Suppressor macrophage treated with lipopolysaccharide for 1 hour (primary cell): ENCODE results near the gene KRTAP9-6.
"Not testable (repeated sequence)": the region's sequence is repeated elsewhere in the genome, so short reads cannot be mapped to it uniquely, and the experiment has no call there.

Source experiments
- DNase-seq, 3 donors: peaks; one replicate each; pipeline ENCODE4 v3.0.0-alpha.2; 2020 to 2022

The KRTAP9-6 gene, protein sequence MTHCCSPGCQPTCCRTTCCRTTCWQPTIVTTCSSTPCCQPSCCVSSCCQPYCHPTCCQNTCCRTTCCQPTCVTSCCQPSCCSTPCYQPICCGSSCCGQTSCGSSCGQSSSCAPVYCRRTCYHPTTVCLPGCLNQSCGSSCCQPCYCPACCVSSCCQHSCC

DNA sequence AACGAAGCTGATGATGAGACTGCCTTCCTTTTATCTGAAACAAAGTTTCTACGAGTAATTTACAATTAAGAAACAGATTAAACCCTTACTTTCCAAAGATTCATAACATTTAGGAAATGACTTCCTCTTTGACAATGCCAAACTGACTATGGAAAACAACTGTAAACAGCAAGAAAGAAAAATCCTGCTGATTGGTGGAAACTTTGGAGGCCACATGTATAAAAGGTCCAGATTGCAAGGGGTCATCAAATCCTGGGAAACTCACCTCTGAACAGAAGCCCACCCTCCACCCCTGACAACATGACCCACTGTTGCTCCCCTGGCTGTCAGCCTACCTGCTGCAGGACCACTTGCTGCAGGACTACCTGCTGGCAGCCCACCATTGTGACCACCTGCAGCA is at the start of gene KRTAP9-6:
Gene KRTAP9-6 (plus strand): TSS at position 301 of the 400 bp plus-strand sequence. CDS start 0 bp downstream, at position 301.
- no peak for DNase-seq

DNA sequence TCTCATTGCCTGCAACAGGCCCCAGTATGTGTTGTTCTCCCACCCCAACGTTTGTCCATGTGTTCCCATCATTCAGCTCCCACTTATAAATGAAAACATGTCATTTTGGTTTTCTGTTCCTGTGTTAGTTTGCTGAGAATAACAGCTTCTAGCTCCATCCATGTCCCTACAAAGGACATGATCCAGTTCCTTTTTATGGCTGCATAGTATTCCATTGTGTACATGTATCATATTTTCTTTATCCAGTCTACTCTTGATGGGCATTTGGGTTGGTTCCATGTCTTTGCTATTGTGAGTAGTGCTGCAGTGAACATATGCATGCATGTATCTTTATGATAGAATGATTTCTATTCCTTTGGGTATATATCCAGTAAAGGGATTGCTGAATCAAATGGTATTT is 49.5 kb upstream of the KRTAP9-6 start:
- no peak for DNase-seq

DNA sequence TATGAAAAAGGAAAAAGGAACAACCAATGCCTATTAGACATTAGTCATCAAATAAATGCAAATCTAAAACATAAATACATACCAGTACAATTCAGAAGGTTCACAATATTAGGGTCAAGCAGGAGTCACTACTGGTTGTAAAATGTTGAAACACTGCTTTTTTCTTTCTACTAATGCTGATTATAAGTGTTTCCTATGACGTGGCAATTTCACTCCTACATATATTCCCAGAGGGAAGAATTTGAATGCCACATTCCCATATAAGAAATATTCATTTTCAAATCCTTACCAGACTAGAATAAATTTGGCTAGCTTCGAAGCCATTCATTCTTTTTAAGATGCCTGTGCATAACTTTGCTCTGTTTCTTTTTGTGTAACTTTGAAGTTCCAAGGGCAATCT is 41.4 kb upstream of the KRTAP9-6 start:
- no peak for DNase-seq

DNA sequence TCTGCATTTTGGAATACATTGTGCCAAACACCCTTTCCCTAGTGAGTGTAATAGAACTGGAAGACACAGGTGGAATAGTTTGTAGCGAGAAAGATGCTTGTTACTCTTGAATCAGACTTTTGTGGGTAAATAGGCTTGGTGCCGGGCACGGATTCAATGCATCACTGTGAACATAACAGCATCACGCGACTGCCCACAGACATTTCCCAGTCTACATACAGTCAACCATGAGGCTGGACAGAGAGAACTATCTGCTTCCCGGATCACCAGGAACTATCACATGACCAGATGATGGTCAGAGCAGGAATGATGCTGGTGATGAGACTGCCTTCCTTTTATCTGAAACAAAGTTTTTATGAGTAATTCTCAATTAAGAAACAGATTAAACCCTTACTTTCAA is 39.1 kb upstream of the KRTAP9-6 start:
- no peak for DNase-seq

DNA sequence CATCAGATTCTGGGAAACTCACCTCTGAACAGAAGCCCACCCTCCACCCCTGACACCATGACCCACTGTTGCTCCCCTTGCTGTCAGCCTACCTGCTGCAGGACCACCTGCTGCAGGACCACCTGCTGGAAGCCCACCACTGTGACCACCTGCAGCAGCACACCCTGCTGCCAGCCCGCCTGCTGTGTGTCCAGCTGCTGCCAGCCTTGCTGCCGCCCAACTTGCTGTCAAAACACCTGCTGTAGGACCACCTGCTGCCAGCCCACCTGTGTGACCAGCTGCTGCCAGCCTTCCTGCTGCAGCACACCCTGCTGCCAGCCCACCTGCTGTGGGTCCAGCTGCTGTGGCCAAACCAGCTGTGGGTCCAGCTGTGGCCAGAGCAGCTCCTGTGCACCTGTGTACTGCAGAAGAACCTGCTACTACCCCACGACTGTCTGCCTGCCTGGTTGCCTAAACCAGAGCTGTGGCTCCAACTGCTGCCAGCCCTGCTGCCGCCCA is 38.5 kb upstream of the KRTAP9-6 start, which contains the start of gene KRTAP9-2:
Gene KRTAP9-2 (plus strand): TSS at position 51 of the 498 bp plus-strand sequence. CDS start 7 bp downstream, at position 58.
- not testable (repeated sequence) for DNase-seq

DNA sequence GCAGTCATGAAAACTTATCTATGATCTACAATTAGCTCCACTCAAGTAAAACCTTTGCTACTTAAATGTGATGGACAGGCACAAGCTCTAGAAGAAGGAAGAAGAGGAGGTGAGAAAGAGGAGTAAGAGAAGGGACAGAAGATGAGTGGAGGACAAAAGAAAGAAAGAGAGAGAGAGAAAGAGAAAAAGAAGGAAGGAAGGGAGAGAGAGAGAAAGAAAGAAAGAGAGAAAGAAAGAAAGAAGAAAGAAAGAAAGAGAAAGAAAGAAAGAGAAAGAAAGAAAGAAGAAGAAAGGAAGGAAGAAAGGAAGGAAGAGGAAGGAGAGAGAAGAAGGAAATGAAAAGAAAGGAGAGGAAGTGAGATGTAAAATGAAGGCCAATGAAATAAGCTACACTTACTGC is 35.1 kb upstream of the KRTAP9-6 start:
- no peak for DNase-seq

DNA sequence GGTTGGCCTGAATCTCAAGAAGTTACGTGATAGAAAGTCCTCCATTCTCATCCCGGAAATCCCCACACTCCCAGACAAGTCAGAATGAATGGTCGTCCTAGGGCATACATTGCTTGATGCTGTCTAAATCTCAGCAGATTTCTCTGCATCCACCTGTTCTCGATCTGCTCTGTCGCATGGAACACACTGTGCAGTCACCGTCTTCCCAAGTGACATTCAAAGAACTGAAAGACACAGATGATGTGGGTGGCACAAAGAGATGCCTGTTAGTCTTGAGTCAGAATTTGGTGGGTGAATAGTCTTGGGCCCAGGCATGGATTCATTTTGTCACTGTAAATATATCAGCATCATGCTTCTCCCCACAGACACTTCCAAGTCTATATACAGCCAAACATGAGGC is 33.4 kb upstream of the KRTAP9-6 start:
- no peak for DNase-seq

DNA sequence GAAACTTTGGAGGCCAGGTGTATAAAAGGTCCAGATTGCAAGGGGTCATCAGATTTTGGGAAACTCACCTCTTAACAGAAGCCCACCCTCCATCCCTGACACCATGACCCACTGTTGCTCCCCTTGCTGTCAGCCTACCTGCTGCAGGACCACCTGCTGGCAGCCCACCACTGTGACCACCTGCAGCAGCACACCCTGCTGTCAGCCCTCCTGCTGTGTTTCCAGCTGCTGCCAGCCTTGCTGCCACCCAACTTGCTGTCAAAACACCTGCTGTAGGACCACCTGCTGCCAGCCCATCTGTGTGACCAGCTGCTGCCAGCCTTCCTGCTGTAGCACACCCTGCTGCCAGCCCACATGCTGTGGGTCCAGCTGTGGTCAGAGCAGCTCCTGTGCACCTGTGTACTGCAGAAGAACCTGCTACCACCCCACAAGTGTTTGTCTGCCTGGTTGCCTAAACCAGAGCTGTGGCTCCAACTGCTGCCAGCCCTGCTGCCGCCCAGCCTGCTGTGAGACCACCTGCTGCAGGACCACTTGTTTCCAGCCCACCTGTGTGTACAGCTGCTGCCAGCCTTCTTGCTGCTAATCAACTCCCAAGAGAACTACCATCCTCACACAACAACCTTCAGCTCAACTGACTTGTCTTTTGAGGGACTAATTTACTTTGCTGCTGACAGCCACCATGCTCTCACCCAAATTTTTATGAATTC is 32.6 kb upstream of the KRTAP9-6 start, which contains the start of gene KRTAP9-3:
Gene KRTAP9-3 (plus strand): TSS at position 51 of the 707 bp plus-strand sequence. CDS start 53 bp downstream, at position 104.
- not testable (repeated sequence) for DNase-seq

DNA sequence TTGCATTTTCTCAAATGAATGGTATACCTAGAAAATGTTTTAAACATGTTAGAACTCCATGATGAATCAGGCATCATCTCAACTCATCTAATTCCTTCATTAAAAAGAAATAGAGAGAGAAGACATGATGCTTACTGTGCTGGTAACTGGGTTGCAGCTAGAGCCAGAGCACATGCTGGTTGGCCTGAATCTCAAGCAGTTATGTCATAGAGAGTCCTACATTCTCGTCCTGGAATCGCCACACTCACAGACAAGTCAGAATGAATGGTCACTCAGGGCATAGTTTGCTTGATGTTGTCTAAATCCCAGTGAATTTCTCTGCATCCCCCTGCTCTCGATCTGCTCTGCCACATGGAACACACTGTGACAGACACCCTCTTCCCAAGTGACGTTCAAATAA is 28.1 kb upstream of the KRTAP9-6 start:
- not testable (repeated sequence) for DNase-seq

DNA sequence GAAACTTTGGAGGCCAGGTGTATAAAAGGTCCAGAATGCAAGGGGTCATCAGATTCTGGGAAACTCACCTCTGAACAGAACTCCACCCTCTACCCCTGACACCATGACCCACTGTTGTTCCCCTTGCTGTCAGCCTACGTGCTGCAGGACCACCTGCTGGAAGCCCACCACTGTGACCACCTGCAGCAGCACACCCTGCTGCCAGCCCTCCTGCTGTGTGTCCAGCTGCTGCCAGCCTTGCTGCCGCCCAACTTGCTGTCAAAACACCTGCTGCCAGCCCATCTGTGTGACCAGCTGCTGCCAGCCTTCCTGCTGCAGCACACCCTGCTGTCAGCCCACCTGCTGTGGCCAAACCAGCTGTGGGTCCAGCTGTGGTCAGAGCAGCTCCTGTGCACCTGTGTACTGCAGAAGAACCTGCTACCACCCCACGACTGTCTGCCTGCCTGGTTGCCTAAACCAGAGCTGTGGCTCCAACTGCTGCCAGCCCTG is 27.2 kb upstream of the KRTAP9-6 start, which contains the start of gene KRTAP9-8:
Gene KRTAP9-8 (plus strand): TSS at position 51 of the 489 bp plus-strand sequence. CDS start 53 bp downstream, at position 104.
- not testable (repeated sequence) for DNase-seq

DNA sequence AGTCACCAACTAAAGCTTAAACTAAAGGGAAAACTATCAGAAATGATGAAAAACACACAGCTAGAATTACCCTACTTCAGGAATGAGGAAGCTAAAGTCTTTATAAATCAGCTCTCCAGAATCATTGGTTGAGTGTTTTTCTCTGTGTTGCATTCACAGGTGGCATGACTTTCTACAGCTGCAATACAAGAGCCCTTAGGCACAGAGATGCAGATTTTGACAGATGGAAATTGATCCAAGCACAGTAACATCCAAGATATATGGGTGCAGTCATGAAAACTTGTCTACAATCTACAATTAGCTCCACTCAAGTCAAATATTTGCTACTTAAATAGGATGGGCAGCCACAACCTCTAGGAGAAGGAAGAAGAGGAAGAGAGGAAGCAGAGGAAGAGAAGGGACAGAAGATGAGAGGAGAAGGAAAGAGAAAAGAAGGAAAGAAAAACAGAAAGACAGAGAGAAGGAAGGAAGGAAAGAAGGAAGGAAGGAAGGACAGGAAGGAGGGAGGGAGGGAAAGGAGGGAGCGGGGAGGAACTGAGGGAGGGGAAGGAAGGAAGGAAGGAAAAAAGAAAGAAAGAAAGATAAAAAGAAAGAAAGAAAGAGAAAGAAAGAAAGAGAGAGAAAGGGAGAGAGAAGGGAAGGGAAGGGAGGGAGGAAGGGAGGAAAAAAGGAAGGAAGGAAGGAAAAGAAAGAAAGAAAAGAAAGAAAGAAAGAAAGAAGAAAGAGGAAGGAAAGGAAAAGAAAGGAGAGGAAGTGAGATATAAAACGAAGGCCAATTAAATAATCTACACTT is 18.0 kb upstream of the KRTAP9-6 start:
- not testable (repeated sequence) for DNase-seq

DNA sequence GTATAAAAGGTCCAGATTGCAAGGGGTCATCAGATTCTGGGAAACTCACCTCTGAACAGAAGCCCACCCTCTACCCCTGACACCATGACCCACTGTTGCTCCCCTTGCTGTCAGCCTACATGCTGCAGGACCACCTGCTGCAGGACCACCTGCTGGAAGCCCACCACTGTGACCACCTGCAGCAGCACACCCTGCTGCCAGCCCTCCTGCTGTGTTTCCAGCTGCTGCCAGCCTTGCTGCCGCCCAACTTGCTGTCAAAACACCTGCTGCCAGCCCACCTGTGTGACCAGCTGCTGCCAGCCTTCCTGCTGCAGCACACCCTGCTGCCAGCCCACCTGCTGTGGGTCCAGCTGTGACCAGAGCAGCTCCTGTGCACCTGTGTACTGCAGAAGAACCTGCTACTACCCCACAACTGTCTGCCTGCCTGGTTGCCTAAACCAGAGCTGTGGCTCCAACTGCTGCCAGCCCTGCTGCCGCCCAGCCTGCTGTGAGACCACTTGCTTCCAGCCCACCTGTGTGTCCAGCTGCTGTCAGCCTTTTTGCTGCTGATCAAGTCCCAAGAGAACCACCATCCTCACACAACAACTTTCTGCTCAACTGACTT is 15.4 kb upstream of the KRTAP9-6 start, which contains the start of gene KRTAP9-4:
Gene KRTAP9-4 (plus strand): TSS at position 51 of the 604 bp plus-strand sequence. CDS start 34 bp downstream, at position 85.
- not testable (repeated sequence) for DNase-seq

DNA sequence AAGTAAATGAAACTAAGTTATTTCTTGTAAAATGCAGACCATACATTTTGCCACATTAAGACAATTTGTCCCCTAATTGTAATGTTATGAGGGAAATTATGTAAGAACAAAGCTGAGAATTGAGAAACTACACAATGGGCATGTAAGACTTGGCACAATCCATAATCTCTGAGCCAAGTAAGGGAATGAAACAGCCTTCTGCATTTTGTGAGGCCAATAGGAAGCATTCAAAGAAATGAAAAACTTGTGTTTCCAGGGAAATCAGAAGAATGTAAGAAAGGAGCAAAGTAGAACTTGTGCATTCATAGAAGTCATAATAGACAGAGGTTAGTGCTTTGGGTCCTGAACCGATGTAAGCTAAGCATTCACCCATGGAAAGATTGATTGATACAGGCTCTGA is 13.9 kb upstream of the KRTAP9-6 start:
- DNase-seq, result no peak

DNA sequence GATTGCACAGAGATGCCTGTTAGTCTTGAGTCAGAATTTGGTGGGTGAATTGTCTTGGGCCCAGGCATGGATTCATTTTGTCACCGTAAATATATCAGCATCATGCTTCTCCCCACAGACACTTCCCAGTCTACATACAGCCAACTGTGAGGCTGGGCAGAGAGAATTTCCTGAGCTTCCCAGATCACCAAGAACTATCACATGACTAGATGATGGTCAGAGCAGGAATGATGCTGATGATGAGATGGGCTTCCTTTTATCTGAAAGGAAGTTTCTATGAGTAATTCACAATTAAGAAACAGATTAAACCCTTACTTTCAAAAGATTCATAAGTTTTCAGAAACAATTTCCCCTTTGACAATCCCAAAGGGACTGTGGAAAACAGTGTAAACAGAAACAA is 10.3 kb upstream of the KRTAP9-6 start:
- DNase-seq, result no peak

DNA sequence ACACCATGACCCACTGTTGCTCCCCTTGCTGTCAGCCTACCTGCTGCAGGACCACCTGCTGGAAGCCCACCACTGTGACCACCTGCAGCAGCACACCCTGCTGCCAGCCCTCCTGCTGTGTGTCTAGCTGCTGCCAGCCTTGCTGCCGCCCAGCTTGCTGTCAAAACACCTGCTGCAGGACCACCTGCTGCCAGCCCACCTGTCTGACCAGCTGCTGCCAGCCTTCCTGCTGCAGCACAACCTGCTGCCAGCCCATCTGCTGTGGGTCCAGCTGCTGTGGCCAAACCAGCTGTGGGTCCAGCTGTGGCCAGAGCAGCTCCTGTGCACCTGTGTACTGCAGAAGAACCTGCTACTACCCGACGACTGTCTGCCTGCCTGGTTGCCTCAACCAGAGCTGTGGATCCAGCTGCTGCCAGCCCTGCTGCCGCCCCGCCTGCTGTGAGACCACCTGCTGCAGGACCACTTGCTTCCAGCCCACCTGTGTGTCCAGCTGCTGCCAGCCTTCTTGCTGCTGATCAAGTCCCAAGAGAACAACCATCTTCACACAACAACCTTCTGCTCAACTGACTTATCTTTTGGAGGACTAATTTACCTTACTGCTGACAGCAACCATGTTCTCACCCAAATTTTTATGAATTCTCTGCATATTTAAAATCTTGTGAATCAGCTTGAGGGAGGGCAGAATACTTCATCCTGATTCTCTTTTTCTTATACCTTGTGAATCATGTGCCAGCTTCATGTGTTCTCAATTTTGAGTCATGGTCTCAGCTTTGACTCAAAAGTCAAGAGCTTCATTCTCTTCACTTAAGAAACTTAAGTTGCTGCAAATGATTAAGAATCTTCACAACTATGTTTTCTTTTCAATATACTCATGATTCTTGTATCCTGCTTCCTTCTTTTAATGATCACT is 9.5 kb upstream of the KRTAP9-6 start, which contains the start of gene KRTAP9-9:
Gene KRTAP9-9 (plus strand): TSS at position 4 of the 910 bp plus-strand sequence.
- DNase-seq, result not testable (repeated sequence)

DNA sequence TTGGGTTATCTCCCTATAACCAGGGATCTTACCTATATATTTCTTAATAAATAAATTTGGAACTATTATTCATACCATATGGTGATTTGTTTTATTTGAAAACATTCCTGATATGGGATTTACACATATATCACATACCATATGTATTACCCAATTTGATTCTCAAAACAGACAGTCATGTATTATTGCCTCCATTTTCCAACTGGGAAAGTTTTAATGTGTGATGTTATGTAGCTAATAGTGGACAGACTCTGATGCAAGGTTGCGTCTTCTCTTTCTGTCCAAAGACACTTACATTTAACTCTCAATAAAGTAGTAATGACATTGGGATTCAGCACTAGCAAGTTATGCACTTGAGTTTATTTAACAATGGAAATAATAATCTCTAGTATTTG is 8.9 kb upstream of the KRTAP9-6 start:
- no peak for DNase-seq

DNA sequence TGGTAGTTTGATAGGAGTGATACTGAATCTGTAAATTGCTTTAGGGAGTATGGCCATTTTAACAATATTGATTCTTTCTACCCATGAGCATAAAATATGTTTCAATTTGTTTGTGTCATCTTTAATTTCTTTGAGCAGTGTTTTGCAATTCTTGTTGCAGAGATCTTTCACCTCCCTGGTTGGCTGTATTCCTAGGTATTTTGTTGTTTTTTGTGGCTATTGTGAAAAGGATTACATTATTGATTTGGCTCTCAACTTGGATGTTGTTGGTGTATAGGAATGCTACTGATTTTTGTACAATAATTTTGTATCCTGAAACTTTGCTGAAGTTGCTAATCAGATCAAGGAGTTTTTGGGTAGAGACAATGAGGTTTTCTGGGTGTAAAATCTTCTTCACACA is 6.8 kb upstream of the KRTAP9-6 start:
- no peak for DNase-seq

DNA sequence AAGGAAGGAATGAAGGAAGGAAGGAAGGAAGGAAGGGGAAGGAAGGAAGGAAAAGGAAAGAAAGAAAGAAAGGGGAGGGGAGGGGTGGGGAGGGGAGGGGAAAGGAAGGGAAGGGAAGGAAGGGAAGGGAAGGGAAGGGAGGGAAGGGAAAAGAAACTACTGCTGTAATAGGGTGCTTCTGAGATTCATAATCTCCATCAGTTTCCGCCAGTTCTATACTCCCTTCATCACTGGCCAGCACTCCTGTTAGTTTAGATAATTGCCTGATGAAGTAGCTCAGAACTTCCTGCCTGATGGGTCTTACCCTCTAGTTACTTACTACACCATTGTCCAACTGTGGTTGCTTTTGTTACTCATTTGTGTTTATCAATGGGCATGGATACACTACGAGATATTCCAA is 2.0 kb upstream of the KRTAP9-6 start:
- no peak for DNase-seq

DNA sequence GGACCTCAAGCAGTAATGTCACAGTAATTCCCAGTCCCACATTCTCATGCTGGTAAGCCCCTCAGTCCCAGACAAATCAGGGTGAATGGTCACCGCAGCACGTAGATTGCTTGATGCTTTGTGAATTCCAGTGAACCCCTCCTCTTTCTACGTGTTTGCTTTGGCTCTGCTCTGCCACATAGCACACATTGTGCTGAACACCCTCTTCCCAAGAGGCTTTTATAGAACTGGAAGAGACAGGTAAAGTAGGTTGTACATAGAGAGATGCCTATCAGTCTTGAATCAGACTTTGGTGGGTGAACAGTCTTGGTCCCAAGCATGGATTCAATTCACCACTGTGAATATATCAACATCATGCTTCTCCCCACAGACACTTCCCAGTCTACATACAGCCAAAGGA is 579 bp upstream of the KRTAP9-6 start:
- no peak for DNase-seq

DNA sequence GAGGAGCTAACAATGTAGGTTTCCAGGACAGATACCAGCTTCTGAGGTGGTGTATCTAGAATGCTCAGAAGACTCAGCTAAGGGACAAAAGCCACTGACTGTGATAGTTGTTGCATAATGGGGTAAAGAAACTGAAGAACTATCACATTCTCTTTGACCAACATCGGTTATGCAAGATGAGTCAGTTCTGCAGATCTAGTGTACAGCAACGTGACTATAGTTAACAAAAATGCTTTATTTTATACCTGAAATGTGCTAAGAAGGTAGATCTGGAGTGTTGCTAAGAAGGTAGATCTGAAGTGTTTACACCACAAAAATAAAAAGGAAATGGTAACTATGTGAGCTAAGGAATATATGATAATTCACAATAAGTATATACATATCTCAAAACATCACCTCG is 2.5 kb downstream of the KRTAP9-6 start:
- DNase-seq, result no peak

DNA sequence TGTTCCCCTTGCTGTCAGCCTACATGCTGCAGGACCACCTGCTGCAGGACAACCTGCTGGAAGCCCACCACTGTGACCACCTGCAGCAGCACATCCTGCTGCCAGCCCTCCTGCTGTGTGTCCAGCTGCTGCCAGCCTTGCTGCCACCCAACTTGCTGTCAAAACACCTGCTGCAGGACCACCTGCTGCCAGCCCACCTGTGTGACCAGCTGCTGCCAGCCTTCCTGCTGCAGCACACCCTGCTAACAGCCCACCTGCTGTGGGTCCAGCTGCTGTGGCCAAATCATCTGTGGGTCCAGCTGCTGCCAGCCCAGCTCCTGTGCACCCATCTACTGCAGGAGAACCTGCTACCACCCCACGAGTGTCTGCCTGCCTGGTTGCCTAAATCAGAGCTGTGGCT is 6.1 kb downstream of the KRTAP9-6 start:
- not testable (repeated sequence) for DNase-seq
